Type B pancreatic cell (in vitro differentiated cells): Measurements from ENCODE around the gene MAGEA12. TPM values are rescaled to one million over a fixed set of nuclear protein-coding genes. Genes with fewer than 3 reads are reported as not detected.
A peak's percentile ranks its signal among the peaks of the same experiment; 100 is the strongest.
"Not testable (repeated sequence)": the region's sequence is repeated elsewhere in the genome, so short reads cannot be mapped to it uniquely, and the experiment has no call there.

Source experiments
- DNase-seq: peaks from one replicate; pipeline ENCODE4 v3.0.0; 2021; ENCODE audit warnings: mixed read lengths; ENCODE audit not compliant: unreplicated experiment; ENCODE audit errors: extremely low spot score
- H3K27ac Mint-ChIP-seq: 2 replicates; pipeline ENCODE4 v1.8.0; 2021; ENCODE audit warnings: mild to moderate bottlenecking, mixed read lengths
- H3K27me3 Mint-ChIP-seq: 2 replicates; pipeline ENCODE4 v1.8.0; 2021; ENCODE audit warnings: mixed read lengths
- H3K36me3 Mint-ChIP-seq: 2 replicates; pipeline ENCODE4 v1.8.0; 2021; ENCODE audit warnings: mixed read lengths
- H3K4me1 Mint-ChIP-seq: one replicate; pipeline ENCODE4 v1.8.0; 2021; ENCODE audit warnings: mixed read lengths; ENCODE audit not compliant: unreplicated experiment
- H3K4me3 Mint-ChIP-seq: 2 replicates; pipeline ENCODE4 v1.8.0; 2021; ENCODE audit warnings: mild to moderate bottlenecking, mixed read lengths
- H3K9me3 Mint-ChIP-seq: 2 replicates; pipeline ENCODE4 v1.8.0; 2021; ENCODE audit warnings: mixed read lengths
- total RNA-seq: library from RNA; stranded (reverse); gene quantifications from 2 replicates; pipeline ENCODE4 v1.2.1, GENCODE V29; 2021; ENCODE audit warnings: low replicate concordance
- TF ChIP-seq, protein P1 (sequence below): fragments of 200-600 bp; sonication (generic); conservative IDR thresholded peaks from 2 replicates; pipeline ENCODE4 v1.5.0; 2021; ENCODE audit warnings: antibody characterized with exemption, mild to moderate bottlenecking

Gene MAGEA12
- total RNA-seq, 1 donor from 2014 or later, result not detected

DNA sequence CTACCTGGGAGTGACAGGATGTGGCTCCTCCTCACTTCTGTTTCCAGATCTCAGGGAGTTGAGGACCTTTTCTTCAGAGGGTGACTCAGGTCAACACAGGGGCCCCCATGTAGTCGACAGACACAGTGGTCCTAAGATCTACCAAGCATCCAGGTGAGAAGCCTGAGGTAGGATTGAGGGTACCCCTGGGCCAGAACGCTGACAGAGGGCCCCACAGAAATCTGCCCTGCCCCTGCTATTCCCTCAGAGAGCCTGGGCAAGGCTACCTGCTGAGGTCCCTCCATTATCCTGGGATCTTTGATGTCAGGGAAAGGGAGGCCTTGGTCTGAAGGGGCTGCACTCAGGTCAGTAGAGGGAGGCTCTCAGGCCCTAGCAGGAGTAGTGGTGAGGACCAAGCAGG, 1.5 kb downstream of the MAGEA12 start:
- TF ChIP-seq, protein P1, sequence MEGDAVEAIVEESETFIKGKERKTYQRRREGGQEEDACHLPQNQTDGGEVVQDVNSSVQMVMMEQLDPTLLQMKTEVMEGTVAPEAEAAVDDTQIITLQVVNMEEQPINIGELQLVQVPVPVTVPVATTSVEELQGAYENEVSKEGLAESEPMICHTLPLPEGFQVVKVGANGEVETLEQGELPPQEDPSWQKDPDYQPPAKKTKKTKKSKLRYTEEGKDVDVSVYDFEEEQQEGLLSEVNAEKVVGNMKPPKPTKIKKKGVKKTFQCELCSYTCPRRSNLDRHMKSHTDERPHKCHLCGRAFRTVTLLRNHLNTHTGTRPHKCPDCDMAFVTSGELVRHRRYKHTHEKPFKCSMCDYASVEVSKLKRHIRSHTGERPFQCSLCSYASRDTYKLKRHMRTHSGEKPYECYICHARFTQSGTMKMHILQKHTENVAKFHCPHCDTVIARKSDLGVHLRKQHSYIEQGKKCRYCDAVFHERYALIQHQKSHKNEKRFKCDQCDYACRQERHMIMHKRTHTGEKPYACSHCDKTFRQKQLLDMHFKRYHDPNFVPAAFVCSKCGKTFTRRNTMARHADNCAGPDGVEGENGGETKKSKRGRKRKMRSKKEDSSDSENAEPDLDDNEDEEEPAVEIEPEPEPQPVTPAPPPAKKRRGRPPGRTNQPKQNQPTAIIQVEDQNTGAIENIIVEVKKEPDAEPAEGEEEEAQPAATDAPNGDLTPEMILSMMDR, result no peak
- Mint-ChIP-seq H3K9me3 (no peaks in the 10 kb centered on the region), H3K4me3 (no peak overlapping the region), H3K27me3 (peaks cover 3% of the 10 kb centered on the region), H3K4me1 (no peaks in the 10 kb centered on the region), H3K27ac (no peak overlapping the region), H3K36me3 (no peaks in the 10 kb centered on the region)
- DNase-seq, result no peak

DNA sequence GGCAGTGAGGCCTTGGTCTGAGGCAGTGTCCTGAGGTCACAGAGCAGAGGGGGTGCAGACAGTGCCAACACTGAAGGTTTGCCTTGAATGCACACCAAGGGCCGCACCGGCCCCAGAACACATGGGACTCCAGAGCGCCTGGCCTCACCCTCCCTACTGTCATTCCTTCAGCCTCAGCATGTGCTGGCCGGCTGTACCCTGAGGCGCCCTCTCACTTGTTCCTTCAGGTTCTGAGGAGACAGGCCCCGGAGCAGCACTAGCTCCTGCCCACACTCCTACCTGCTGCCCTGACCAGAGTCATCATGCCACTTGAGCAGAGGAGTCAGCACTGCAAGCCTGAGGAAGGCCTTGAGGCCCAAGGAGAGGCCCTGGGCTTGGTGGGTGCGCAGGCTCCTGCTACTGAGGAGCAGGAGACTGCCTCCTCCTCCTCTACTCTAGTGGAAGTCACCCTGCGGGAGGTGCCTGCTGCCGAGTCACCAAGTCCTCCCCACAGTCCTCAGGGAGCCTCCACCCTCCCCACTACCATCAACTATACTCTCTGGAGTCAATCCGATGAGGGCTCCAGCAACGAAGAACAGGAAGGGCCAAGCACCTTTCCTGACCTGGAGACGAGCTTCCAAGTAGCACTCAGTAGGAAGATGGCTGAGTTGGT, 2.4 kb downstream of the MAGEA12 start:
- H3K36me3 Mint-ChIP-seq, result no peaks in the 10 kb centered on the region
- DNase-seq, result no peak
- no peaks in the 10 kb centered on the region for H3K9me3 Mint-ChIP-seq
- no peaks in the 10 kb centered on the region for H3K4me1 Mint-ChIP-seq
- TF ChIP-seq, protein P1, result no peak
- H3K4me3 Mint-ChIP-seq, result no peak overlapping the region
- H3K27ac Mint-ChIP-seq, result no peak overlapping the region
- H3K27me3 Mint-ChIP-seq, result peaks cover 3% of the 10 kb centered on the region

DNA sequence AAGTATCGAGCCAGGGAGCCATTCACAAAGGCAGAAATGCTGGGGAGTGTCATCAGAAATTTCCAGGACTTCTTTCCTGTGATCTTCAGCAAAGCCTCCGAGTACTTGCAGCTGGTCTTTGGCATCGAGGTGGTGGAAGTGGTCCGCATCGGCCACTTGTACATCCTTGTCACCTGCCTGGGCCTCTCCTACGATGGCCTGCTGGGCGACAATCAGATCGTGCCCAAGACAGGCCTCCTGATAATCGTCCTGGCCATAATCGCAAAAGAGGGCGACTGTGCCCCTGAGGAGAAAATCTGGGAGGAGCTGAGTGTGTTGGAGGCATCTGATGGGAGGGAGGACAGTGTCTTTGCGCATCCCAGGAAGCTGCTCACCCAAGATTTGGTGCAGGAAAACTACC, 3.0 kb downstream of the MAGEA12 start:
- not testable (repeated sequence) for H3K9me3 Mint-ChIP-seq, H3K27me3 Mint-ChIP-seq, H3K4me1 Mint-ChIP-seq, H3K4me3 Mint-ChIP-seq, H3K27ac Mint-ChIP-seq, H3K36me3 Mint-ChIP-seq, DNase-seq

DNA sequence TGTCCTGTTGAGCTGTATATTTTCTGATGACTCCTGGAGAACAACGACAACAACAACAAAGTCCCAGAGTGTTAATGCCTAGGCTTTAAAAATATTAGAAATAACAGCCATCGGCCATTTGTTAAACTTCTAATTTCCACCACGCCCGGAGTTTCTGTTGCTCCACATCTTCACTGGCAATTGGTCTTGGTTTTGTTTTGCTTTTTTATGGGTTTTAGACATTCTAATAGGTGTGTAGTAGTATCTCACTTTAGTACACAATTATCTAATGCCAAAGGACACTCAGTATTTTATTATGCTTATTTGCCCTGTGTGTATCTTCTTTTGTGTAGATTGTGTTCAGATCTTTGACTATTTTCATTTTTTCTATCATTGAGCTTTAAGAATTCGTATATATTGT, 5.0 kb downstream of the MAGEA12 start:
- H3K4me3 Mint-ChIP-seq, result no peak overlapping the region
- H3K36me3 Mint-ChIP-seq, result no peaks in the 10 kb centered on the region
- H3K4me1 Mint-ChIP-seq, result no peaks in the 10 kb centered on the region
- DNase-seq, result no peak
- no peaks in the 10 kb centered on the region for H3K27me3 Mint-ChIP-seq
- TF ChIP-seq, protein P1, result no peak
- no peaks in the 10 kb centered on the region for H3K9me3 Mint-ChIP-seq
- H3K27ac Mint-ChIP-seq, result no peak overlapping the region

DNA sequence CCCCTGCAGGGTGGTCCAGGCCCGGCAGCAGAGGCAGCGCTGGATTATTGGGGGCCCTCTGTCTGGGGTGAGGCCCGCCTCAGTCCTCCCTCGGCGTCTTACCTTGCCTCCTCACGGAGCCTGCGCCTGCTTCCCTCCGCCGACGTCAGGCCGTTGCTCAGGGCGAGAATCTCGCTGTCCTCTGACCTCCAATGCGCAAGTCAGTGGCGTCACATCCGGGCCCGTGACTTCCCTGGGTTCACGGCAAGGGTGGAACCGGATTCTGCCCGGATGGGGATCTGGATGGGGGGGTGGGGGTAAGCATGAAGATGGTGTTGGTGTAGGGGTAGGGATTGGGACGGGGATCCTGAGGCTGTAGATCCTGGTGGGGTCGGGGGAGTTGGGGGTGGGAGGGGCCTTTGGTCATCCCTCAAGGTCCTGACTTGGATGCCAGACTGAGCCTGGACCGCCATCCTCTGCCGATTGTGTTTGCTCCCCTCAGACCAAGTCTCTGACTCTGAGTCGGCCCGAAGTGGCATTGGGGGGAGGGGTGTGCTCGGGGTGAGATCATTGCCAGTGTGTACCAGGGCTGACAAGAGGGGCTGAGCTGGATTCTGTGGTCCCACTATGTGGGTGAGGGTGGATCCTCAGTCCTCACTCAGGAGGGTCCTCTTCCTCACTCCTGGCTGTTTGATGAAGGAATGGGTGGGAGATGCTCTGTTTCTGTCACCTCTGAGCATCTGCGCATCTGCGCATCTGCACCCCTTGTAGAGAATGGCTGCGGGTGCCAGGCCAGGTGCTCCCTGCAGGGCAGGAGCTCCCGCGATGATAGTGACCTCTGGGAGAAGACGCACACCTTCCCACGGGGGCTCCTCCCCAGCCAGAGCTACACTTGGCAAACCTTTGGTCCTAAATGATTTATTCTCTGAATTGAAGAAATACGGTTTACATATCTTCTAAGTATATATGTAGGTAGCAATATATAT, 20.4 kb downstream of the MAGEA12 start, which contains the start of gene MAGEA2:
TSS of gene MAGEA2 (minus strand) at position 157 of the 965 bp plus-strand sequence. CDS start 2,479 bp downstream, outside the sequence.
- not testable (repeated sequence) for H3K4me3 Mint-ChIP-seq, H3K27me3 Mint-ChIP-seq, DNase-seq, H3K9me3 Mint-ChIP-seq, H3K4me1 Mint-ChIP-seq, H3K27ac Mint-ChIP-seq, H3K36me3 Mint-ChIP-seq

DNA sequence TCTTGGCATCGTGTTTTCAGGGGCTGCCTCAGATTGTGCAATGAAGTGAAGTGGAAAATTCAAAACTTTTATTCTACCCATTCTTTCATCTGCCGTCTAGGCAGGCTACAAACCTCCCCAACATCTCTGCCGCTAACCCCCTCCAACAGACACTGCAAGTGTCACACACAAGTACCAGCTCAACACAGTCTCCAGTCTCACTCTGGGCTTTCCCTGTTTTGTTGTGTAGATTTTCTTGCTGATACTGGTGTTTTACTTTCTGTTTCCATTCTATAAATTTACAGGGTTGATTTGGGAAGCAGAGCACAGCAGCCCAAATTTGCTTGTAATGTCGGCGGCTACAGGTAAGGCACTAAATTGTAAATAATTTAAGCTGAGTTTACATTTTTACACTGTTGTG, 21.3 kb downstream of the MAGEA12 start:
- not testable (repeated sequence) for H3K27me3 Mint-ChIP-seq, H3K4me1 Mint-ChIP-seq, H3K36me3 Mint-ChIP-seq, H3K4me3 Mint-ChIP-seq, H3K27ac Mint-ChIP-seq, H3K9me3 Mint-ChIP-seq, DNase-seq

DNA sequence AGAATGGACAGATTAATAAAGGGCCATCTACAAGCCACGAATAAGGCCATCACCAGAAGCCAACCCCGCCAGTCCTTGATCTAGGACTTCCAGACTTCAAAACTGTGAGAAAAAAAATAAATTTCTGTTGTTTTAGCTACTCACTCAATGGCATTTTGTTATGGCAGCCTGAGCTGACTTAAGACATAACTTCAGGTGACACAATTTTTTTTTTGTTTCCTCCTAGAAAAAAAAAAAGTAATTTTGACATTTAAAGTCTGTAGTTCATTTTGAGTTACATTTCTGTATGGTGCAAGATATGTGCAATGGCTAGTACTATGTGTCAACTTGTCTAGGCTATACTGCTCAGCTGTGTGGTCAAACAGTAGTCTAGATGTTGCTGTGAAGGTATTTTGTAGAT, 25.4 kb downstream of the MAGEA12 start, which contains the start of gene CSAG3:
TSS of gene CSAG3 (plus strand) at position 301 of the 400 bp plus-strand sequence.
- not testable (repeated sequence) for DNase-seq, H3K4me1 Mint-ChIP-seq, H3K4me3 Mint-ChIP-seq, H3K27ac Mint-ChIP-seq, H3K36me3 Mint-ChIP-seq, H3K9me3 Mint-ChIP-seq, H3K27me3 Mint-ChIP-seq

DNA sequence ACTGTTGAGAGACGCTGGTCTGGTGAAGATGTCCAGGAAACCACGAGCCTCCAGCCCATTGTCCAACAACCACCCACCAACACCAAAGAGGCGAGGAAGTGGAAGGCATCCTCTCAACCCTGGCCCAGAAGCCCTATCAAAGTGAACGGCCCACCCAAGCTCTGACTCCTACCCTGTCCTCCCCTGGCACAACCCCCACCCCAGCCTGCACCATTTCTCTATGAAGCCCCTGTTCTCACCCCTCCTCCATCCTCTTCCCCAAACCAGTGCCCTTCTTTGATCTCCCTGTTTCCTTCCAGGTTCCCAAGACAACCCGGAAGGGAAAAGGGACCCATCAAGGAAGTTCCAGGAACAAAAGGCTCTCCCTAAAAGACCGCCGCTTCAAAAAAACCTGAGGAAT, 26.0 kb downstream of the MAGEA12 start:
- not testable (repeated sequence) for H3K4me1 Mint-ChIP-seq, H3K36me3 Mint-ChIP-seq, H3K27ac Mint-ChIP-seq, DNase-seq, H3K27me3 Mint-ChIP-seq, H3K9me3 Mint-ChIP-seq, H3K4me3 Mint-ChIP-seq

DNA sequence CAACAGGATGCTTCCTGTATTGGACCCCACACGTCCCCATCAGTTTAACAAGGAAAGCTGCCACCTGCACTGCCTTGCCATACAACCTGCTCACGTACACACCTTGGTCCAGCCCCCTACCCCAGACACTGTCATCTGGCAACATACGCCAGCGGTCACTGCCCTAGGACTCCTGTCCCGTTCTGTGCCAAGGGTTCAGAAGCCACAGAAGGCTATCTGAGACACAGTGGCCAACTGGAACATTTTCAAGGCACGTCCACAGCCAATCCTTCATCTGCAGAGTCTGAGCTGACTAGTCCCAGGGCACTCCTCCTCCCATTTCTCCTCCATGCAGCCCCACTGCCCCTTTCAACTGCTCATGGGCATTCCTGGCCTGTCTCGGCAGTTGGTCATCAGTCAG, 28.0 kb downstream of the MAGEA12 start:
- H3K9me3 Mint-ChIP-seq, H3K27ac Mint-ChIP-seq, H3K4me3 Mint-ChIP-seq, H3K4me1 Mint-ChIP-seq, H3K27me3 Mint-ChIP-seq, H3K36me3 Mint-ChIP-seq, DNase-seq: not testable (repeated sequence)

DNA sequence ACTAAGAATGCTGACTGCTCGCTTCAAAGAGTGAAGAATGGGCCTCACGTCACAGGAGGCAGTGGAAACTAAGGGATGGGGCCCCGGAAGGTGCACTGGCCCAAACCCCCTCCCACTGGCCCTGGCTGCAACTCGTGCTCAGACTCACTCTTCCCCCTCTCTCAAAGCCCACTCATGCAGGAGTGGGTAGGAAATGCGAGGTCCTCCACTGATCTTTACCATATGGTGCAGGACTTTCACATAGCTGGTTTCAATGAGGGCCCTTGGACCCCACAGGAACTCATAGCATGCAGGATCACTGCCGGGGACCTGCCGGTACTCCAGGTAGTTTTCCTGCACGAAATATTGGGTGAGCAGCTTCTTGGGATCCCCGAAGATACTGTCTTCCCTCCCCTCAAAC, 33.0 kb downstream of the MAGEA12 start:
- peak; percentile 34 for DNase-seq
- not testable (repeated sequence) for H3K4me1 Mint-ChIP-seq, H3K27ac Mint-ChIP-seq, H3K27me3 Mint-ChIP-seq, H3K9me3 Mint-ChIP-seq, H3K4me3 Mint-ChIP-seq, H3K36me3 Mint-ChIP-seq
